IPS-18a (cell line): ENCODE data around the gene NIN.

Experiments used
- H3K27ac ChIP-seq: one replicate; pipeline ENCODE4 v1.5.1; 2013; ENCODE audit warnings: low read length
- H3K27me3 ChIP-seq: one replicate; pipeline ENCODE4 v1.6.1; 2013; ENCODE audit warnings: mild to moderate bottlenecking, low read length; ENCODE audit not compliant: control insufficient read depth, insufficient read depth
- H3K36me3 ChIP-seq: one replicate; pipeline ENCODE4 v1.6.1; 2013; ENCODE audit warnings: low read depth, low read length; ENCODE audit not compliant: control insufficient read depth
- H3K4me1 ChIP-seq: one replicate; pipeline ENCODE4 v1.6.1; 2013; ENCODE audit warnings: low read depth, low read length; ENCODE audit not compliant: control insufficient read depth
- H3K4me3 ChIP-seq: one replicate; pipeline ENCODE4 v1.5.1; 2013; ENCODE audit warnings: low read length
- H3K9ac ChIP-seq: one replicate; pipeline ENCODE4 v1.6.1; 2013; ENCODE audit warnings: mild to moderate bottlenecking, low read length, moderate library complexity
- H3K9me3 ChIP-seq: one replicate; pipeline ENCODE4 v1.6.1; 2013; ENCODE audit warnings: low read depth, low read length; ENCODE audit not compliant: control insufficient read depth

The NIN gene

DNA sequence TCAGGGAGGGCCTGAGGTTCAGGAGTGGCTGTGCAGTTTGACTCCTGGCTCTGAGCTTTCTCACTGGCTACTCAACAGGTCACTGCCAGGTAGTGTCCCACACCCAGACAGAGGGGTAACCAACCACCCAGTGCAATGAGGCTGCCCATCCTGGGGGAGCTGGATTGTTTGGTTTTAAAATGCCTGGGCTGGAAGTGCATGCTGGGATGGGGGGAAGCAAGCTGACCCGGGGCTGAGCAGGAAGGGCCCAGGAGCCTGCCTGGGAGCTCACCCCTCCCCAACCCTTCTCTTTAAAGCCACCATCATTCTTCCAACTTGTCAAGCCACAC is 28.3 kb upstream of the NIN start:
- Histone ChIP-seq H3K4me1 (peaks cover 19% of the 10 kb centered on the region), H3K4me3 (no peak overlapping the region), H3K27ac (no peak overlapping the region), H3K9ac (no peak overlapping the region), H3K27me3 (no peaks in the 10 kb centered on the region), H3K36me3 (no peaks in the 10 kb centered on the region), H3K9me3 (no peaks in the 10 kb centered on the region)

DNA sequence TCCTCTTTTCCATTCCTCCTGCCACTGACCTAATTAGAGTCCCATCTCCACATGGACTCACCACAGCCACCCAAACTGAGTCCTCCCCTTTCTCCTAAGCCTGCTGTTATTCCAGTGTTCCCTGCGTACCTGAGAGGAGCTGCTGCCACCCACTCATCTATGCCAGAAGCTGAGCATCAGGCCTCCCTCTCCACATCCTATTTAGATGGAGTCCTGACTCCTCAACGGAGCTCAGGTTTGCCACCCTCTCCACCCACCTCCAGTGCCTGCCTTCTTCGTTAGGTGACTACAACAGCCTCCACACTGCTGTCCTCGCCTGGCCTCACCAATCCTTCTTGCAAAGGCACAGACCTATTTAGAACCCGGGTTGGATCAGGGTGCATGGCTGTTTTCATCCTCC is 25.7 kb upstream of the NIN start:
- H3K4me3 ChIP-seq: no peak overlapping the region
- H3K27me3 ChIP-seq: no peaks in the 10 kb centered on the region
- H3K27ac ChIP-seq: no peak overlapping the region
- H3K4me1 ChIP-seq: peaks cover 11% of the 10 kb centered on the region
- no peak overlapping the region for H3K9ac ChIP-seq
- H3K9me3 ChIP-seq: no peaks in the 10 kb centered on the region
- no peaks in the 10 kb centered on the region for H3K36me3 ChIP-seq

DNA sequence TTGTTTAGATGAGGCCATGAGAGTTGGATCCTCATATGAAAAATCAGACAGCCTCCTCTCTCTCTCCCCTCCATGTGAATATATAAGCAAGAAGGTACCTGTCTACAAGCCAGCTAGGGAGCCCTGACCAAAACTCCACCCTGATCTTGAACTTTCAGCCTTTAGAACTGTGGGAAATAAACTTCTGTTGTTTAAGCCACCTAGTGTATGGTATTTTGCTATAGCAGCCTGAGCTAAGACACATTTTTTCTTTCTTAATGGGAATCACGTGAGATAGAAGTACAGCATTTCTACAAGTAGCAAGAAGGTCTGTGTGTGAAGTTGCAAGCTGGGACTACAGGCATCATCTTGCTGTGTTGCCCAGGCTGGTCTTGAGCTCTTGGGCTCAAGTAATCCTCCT is 24.6 kb upstream of the NIN start:
- Histone ChIP-seq H3K9ac (no peak overlapping the region), H3K4me1 (peaks cover 10% of the 10 kb centered on the region), H3K4me3 (no peak overlapping the region), H3K27ac (no peak overlapping the region), H3K27me3 (no peaks in the 10 kb centered on the region), H3K36me3 (no peaks in the 10 kb centered on the region), H3K9me3 (no peaks in the 10 kb centered on the region)

DNA sequence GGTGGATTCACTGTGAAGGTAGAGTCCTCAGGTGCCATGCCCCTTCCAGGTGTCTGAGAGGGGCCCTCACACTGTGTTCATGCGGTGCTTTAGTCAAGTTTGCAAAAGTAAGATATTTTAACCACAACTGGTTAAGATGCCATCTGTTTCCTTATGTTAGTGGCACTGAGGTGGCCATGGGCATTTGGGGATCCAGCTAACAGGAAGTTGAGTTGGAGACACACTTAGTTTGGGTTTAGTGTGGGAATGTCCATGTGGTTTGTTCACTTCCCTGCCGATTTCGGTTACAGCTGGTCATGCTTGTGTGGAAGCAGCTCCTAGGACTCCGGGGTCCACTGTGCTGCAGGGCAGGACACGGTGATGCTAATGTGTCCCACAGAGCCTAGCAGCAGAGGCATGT is 23.6 kb upstream of the NIN start:
- Histone ChIP-seq H3K36me3 (no peaks in the 10 kb centered on the region), H3K4me3 (no peak overlapping the region), H3K4me1 (peaks cover 2% of the 10 kb centered on the region), H3K27me3 (no peaks in the 10 kb centered on the region), H3K9ac (no peak overlapping the region), H3K9me3 (no peaks in the 10 kb centered on the region), H3K27ac (no peak overlapping the region)

DNA sequence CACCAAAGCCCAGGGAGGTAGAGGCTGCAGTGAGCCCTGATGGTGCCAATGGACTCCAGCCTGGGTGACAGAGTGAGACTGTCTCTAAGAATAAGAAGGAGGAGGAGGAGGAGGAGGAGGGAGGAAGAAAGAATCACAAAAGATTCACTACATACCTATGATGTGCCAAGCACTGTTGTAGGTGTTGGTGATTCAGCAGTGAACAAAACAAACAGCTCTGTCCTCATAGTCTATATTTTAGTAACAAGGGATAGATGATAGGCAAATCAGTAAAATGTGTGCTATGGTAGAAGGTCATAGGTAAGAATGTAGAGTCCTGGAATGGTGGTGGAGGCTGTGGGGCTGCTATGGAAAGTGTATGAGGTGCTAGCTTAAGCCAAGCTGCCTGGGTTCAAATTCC is 22.9 kb upstream of the NIN start:
- H3K4me1 ChIP-seq: no peaks in the 10 kb centered on the region
- H3K9ac ChIP-seq: no peak overlapping the region
- no peaks in the 10 kb centered on the region for H3K27me3 ChIP-seq
- no peak overlapping the region for H3K27ac ChIP-seq
- H3K4me3 ChIP-seq: no peak overlapping the region
- H3K9me3 ChIP-seq: no peaks in the 10 kb centered on the region
- no peaks in the 10 kb centered on the region for H3K36me3 ChIP-seq

DNA sequence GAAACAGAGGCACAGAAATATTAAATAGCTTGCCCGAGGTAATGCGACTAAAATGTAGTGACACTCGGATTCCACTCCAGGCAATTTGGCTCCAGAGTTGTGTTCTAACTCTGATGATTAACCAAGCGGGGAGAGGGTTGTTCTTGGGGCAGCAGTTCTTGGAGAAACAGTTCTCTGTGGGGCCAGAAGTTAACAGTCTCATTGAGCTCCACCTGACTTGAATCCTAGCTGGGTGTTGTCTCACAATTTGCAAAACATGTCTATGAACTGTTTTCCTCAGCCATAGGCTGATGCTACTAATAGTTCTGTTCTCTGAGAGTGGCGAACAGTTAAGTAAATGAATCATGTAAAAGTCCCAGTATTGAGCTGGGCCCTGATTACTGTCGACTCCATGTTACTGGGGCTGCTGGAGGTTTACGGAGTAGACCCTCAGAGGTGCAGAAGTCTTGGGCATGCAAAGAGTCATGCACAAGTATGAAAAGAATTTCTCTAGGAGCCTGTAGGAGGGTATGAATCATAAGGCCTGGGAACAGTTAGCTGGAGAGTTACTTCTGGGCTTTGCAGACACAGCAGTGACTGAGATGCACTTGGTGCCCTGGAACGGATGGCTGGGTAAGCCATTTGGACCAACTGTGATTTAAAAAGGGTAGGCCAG is 15.4 kb upstream of the NIN start:
- no peak overlapping the region for H3K4me3 ChIP-seq
- no peak overlapping the region for H3K27ac ChIP-seq
- H3K27me3 ChIP-seq: no peaks in the 10 kb centered on the region
- H3K9ac ChIP-seq: no peak overlapping the region
- H3K9me3 ChIP-seq: no peaks in the 10 kb centered on the region
- no peaks in the 10 kb centered on the region for H3K4me1 ChIP-seq
- H3K36me3 ChIP-seq: no peaks in the 10 kb centered on the region

DNA sequence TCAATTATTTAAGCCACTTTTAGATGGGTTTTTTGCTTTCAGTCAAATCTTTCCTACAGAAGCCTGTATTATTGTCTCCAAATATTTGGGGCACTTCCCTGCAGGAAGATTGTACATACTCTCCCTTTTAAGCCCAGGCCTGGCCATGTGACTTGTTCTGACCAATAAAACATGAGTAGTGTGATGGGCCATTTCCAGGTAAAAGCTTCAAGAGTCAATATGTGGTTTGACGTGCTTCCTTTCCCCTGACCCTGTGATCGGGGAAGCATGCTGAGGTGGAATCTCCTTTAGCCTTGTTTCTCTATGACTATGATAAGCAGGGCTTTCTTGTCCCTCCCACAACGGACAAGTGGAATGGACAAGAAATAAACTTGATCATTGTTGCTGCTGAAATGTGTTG is 14.2 kb upstream of the NIN start:
- no peaks in the 10 kb centered on the region for H3K27me3 ChIP-seq
- no peaks in the 10 kb centered on the region for H3K9me3 ChIP-seq
- H3K4me1 ChIP-seq: no peaks in the 10 kb centered on the region
- H3K36me3 ChIP-seq: no peaks in the 10 kb centered on the region
- no peak overlapping the region for H3K4me3 ChIP-seq
- H3K9ac ChIP-seq: no peak overlapping the region
- H3K27ac ChIP-seq: no peak overlapping the region

DNA sequence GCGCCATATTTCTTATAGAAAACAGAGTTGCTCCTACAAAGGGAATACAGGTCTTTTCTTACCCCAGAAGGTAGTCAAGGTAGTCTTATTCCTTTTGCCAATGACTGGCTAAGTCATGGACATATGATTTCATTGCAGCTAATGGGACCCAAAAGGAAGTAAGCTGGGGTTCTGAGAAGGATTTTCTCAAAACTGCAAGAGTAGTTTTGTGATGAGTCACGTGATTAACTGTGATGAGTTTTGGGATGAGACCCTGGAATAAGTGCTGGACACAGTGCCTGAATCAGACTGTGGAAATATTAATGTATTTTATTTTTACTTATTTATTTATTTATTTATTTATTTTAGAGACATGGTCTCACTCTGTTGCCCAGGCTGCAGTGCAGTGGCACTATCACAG is 13.4 kb upstream of the NIN start:
- H3K9me3 ChIP-seq: no peaks in the 10 kb centered on the region
- H3K4me1 ChIP-seq: no peaks in the 10 kb centered on the region
- H3K4me3 ChIP-seq: no peak overlapping the region
- H3K36me3 ChIP-seq: no peaks in the 10 kb centered on the region
- no peak overlapping the region for H3K27ac ChIP-seq
- no peaks in the 10 kb centered on the region for H3K27me3 ChIP-seq
- no peak overlapping the region for H3K9ac ChIP-seq

DNA sequence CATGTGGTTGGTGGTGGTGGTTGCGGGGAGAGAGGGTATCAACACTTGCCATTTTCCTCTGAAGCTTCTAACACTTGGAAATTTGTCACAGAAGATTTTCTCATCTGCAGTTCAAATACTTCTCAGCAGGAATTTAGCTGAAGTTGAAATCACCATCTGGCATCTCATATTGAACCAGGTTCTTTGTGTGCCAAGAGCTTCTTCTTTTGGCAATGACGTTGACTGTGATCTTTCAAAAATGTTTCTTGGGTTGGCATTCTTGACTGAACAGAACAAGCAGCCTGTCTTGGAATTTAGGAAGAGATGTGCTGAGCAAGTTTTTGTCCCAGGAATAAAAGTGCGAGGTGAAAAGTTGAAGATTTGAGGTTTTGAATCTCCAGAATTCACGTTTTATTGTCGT is 8.7 kb upstream of the NIN start:
- Histone ChIP-seq H3K9me3 (no peaks in the 10 kb centered on the region), H3K36me3 (no peaks in the 10 kb centered on the region), H3K9ac (no peak overlapping the region), H3K4me3 (no peak overlapping the region), H3K4me1 (no peaks in the 10 kb centered on the region), H3K27ac (no peak overlapping the region), H3K27me3 (peaks cover under 1% of the 10 kb centered on the region)

DNA sequence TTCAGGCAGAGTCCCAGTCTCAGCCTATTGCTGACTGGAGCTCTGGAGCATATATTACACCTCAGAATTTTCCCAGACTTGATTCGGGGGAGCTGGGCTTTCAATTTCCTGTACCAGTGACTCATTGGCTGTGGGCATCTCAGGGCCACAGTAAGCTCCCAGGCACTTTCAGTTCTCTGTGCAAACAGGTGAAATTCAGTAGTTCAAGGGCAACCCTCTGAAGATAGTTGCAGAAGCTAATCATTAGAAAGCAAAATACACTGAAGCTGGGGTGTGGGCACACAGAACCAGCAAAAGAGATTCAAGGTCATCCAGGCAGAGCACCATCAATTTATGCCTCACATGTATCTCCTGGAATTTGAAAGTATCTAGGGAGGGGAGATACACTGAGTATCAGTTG is 8.1 kb upstream of the NIN start:
- Histone ChIP-seq H3K4me1 (no peaks in the 10 kb centered on the region), H3K36me3 (no peaks in the 10 kb centered on the region)

DNA sequence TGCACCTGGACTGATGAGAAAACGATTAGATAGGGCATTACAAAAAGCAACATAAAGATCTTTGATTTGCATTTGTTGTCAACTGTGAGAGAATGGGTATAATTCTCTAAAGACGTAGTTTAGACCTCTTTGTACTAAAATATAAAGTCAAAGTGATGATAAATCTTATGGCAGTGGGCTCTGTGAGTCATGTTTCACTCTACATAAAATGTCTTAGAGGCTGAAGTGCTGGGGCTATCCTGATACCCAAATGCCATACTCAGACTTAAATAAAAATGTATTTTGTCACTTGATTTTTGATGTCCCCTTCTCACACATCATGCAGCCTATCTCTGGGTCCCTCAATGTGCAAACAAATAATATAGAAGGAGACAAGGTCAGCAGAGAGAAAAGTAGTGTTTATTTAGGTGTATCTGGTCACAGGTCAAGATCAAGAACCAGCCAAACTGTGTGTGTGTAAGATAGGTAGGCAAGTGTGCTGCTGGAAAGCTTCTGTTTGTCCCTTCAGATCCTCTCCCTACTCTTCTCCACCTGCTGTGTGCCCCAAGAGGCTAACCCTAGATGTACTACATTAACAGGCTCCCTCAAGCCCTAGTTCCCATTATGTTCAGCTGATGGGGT is 7.0 kb upstream of the NIN start:
- H3K27me3 ChIP-seq: peaks cover 18% of the 10 kb centered on the region
- no peak overlapping the region for H3K9ac ChIP-seq
- H3K27ac ChIP-seq: no peak overlapping the region
- no peaks in the 10 kb centered on the region for H3K36me3 ChIP-seq
- H3K4me1 ChIP-seq: no peaks in the 10 kb centered on the region
- H3K9me3 ChIP-seq: no peaks in the 10 kb centered on the region
- H3K4me3 ChIP-seq: no peak overlapping the region

More for the DNA sequence above, 8.1 kb upstream of the NIN start:
- no peak overlapping the region for H3K4me3 ChIP-seq
- H3K27me3 ChIP-seq: peaks cover 7% of the 10 kb centered on the region
- no peak overlapping the region for H3K27ac ChIP-seq
- H3K9ac ChIP-seq: no peak overlapping the region
- no peaks in the 10 kb centered on the region for H3K9me3 ChIP-seq

DNA sequence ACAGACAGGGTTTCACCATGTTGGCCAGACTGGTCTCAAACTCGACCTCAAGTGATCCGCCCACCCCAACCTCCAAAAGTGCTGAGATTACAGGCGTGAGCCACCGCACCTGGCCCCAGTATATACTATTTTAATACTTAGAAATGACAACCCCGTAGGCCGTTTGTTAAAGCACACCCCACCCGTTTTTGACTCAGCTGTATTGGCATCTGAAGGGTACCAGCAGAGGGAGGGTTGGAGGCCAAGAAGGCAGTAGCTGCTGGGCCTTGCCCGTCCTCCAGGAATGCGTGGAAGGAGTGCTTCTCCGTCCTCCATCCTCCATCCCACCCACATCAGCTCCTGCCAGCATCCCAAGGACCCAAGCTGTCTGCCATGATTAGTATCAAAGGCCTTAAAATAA is 6.3 kb upstream of the NIN start:
- Histone ChIP-seq H3K9me3 (no peaks in the 10 kb centered on the region), H3K9ac (no peak overlapping the region), H3K4me1 (peaks cover 5% of the 10 kb centered on the region), H3K36me3 (no peaks in the 10 kb centered on the region), H3K27ac (no peak overlapping the region), H3K4me3 (no peak overlapping the region), H3K27me3 (peaks cover 25% of the 10 kb centered on the region)
